GM10847 (cell line): ENCODE data around the gene RBM18.

ENCODE experiments used
- POLR2A ChIP-seq: IDR thresholded peaks from 2 replicates; pipeline ENCODE4 v1.6.1; 2011; ENCODE audit not compliant: insufficient read length; ENCODE audit errors: extremely low read depth

RBM18 gene

DNA sequence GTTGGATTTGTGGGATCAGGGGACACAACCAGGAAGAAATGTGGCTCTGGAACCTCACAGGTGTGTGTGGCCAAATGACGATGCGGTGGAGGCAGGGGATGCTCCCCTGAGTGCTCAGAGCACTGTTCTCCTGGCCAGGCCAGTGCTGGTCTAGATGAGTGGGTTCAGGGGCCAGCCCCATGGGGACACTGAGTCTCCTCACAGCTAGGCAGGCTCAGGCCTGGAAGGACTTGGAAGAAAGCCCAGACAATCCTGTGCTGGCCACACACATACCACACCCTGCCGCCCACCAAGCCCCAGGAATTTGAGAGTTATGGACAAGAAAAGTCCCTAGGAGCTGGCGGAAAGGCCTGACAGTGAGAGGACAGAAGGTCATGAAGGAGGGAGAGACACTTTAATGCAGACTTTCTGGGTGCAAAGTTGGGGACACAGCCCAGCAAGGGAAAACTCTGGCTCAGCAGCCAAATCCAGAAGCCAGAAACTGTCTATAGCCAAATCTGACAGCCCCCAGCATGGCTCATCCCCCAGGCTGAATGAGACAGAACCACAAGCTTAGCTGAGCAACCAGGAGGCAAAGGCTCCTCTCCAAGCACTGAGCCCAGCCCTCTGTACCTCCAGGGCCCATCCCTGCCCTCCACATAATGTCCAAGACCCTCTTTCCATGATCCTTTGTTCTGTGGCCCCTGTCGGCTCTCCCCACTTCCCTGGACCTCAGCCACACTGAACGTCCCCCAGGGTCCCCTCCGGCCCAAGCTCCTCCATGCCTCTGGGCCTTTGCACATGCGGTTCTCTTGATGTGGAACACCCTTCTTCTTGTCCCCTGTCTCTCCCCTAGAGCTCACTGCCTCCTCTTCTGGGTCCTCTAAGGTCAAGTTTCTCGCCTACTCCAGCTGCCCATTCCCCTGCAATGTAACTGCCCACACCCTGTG lies 58.3 kb downstream of the RBM18 start:
- no peak for TF ChIP-seq POLR2A

DNA sequence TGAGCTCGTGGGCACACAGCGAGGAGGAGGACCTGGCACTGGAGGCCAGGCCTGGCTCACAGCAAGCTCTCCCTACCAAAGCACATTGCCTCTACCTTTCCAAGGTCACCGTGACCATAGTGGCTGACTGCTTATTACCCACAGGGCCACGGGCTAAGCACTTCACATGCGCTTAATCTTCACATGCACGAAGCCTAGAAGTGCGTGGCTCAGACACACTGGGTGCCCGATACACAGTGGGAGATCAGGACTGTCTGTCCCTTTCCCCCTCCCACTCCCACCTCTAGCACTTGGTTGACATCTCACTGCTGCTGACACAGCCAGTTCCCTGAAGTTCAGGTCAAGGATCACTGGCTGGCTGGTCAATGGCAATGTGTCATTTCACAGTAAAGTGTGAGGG lies 59.5 kb downstream of the RBM18 start:
- no peak for TF ChIP-seq POLR2A

- no peak for TF ChIP-seq POLR2A
Observed at GRCh38 chr9:122204491-122204890, 60.1 kb downstream of the RBM18 start.

- no peak for TF ChIP-seq POLR2A
Observed at GRCh38 chr9:122204055-122204454, 60.6 kb downstream of the RBM18 start.

DNA sequence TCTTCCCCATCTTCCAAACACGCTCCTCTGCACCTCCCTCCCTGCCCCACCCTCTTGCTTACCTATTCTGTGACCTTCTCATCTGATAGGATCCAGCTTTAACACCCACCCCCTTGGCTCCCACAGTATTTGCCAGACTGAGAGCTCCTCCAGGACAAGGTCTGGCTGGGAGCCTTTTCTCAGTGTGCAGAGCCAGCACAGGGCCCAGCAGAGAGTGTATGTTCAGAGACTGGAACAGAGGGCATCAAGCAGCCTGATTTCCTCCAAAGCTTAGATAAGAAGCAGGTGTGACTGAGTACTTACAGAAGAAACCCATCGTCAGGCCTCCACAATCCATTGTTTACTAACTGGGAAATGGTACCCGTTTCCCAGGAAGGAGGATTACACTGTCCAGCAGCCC lies 62.5 kb downstream of the RBM18 start:
- no peak for TF ChIP-seq POLR2A

GRCh38 chr9:122201641-122202040 lies 63.0 kb downstream of the RBM18 start:
- TF ChIP-seq POLR2A, result no peak

GRCh38 chr9:122200960-122201595 lies 63.6 kb downstream of the RBM18 start:
- no peak for TF ChIP-seq POLR2A

DNA sequence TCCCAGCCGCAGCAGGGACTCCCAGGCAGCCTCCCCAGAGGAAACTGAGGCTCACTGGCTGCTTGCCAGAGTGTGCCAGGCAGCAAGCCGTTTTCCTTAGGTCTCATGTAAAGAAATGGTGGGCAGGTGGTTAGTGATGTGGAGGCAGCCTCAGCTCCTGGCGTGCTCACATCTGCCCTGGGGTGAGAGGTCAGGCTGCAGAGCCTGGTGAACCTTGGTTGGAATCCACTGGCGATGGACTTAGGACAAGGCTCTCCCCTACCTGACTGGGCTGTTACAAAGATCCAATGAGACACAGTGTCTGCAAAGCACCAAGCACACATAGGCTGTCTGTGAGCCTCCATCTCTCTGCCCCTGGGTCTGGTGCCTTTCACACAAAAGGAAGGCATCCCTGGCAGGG lies 66.8 kb downstream of the RBM18 start:
- TF ChIP-seq POLR2A, result no peak

GRCh38 chr9:122197426-122197825 lies 67.2 kb downstream of the RBM18 start:
- no peak for TF ChIP-seq POLR2A

DNA sequence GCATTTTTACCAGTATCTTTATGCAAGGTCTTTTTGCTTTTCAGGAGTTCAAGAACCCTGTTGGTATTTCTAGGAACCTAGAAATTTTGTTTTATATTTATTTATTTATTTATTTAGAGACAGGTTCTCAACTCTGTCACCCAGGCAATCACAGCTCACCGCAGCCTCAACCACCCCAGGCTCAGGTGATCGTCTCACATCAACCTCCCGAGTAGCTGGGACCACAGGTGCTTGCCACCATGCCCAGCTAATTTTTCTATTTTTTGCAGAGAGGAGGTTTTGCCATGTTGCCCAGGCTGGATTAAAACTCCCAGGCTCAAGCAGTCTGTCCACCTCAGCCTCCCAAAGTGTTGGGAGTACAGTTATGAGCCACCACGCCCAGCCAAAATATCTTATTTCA lies 68.8 kb downstream of the RBM18 start:
- no peak for TF ChIP-seq POLR2A

- no peak for TF ChIP-seq POLR2A
Observed at GRCh38 chr9:122193651-122194050, 71.0 kb downstream of the RBM18 start.

GRCh38 chr9:122192914-122193525 lies 71.6 kb downstream of the RBM18 start:
- no peak for TF ChIP-seq POLR2A

GRCh38 chr9:122192261-122192875 lies 72.3 kb downstream of the RBM18 start:
- no peak for TF ChIP-seq POLR2A

DNA sequence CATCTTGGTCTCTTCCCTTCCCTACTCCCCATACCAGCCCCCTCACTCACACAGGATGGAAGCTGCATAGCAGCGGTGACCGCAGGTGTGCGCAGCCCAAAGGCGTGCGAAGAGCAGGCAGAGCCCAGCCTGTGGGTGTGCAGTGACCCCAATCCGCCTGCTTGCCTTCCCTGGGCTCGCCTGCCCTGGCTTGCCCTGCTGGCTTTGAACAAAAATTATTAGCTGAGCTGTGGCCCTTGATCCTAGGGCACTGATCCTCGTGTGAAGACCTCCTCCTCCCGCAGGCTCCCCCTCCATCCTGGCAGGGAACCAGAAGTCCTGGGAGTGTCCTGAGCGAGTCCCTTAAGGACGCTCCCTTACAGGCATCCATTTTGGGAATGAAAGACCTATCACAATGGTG lies 73.1 kb downstream of the RBM18 start:
- no peak for TF ChIP-seq POLR2A

DNA sequence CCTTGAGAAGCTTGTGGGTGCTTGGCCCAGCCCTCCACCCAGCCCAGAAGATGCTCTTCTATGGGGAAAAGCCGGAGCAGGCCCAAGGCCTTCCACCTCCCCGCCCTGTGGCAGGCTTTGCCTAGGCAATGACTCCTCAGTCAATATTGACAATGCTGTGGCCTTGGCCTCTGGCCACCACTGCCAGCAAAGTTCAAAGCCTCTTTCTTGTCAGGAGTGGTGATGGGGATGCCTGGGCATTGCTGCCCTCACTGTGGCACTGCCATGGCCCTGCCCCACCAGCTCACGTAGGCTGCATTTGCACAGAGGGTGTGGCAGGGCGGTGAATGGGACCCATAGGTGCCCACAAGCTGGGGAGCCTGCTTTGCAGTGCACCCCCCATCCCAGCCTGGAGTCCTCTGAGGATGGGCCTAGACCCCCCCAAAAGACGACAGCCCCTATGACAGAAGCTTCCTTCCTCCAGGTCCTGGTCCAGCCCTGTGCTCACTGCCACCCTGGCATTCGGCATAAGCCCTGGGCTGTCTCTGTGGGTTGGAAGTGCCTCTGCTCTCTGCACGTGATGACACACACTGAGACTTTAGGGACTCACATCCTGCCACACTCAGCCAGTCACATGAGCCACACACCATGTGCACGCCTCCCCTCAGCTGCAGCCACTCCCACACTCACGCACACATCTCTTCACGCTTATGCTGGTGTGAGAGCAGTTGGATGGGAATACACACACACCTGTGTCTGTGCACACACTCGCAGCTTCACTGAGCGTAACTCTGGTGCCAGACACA lies 73.9 kb downstream of the RBM18 start:
- no peak for TF ChIP-seq POLR2A
